OCI-LY7 (cell line): Measurements from ENCODE around the gene ZBTB3. TPM values are rescaled to one million over a fixed set of nuclear protein-coding genes. Genes with fewer than 3 reads are reported as not detected.
A peak's percentile ranks its signal among the peaks of the same experiment; 100 is the strongest.

Source experiments
- BruUV-seq: library from RNA; stranded (reverse); fragments of 400-500 nt; replicated peaks from 2 replicates; lab custom pipeline; 2021; lab: Mats Ljungman, UMichigan
- CTCF ChIA-PET: fragments of 300-600 bp; sonication (Branson Sonifier 250); formaldehyde crosslinking; loops from one replicate; lab custom pipeline; 2022; ENCODE audit warnings: antibody characterized with exemption; ENCODE audit not compliant: unreplicated experiment; lab: Charles Lee
- POLR2A ChIA-PET: fragments of 300-600 bp; sonication (Branson Sonifier 250); formaldehyde crosslinking; loops from one replicate; lab custom pipeline; 2022; ENCODE audit warnings: antibody characterized with exemption; lab: Charles Lee
- DNase-seq: peaks from one replicate; pipeline ENCODE4 v3.0.0-alpha.2; 2015; ENCODE audit warnings: low spot score
- H2AFZ ChIP-seq: fragments of 200-600 bp; sonication (generic), shearing (Covaris generic); 2 replicates; pipeline ENCODE4 v1.6.1; 2014; ENCODE audit warnings: mild to moderate bottlenecking, antibody characterized with exemption, low read length, moderate library complexity
- H3K27ac ChIP-seq: fragments of 200-600 bp; sonication (generic); 2 replicates; pipeline ENCODE4 v1.5.1; 2014; ENCODE audit warnings: mixed run types, low read depth, mild to moderate bottlenecking, moderate library complexity, low read length, inconsistent platforms; ENCODE audit not compliant: poor library complexity, severe bottlenecking
- H3K36me3 ChIP-seq: fragments of 200-600 bp; sonication (generic); 2 replicates; pipeline ENCODE4 v1.6.1; 2014; ENCODE audit warnings: mild to moderate bottlenecking, antibody characterized with exemption, low read length, moderate library complexity, mixed read lengths; ENCODE audit not compliant: insufficient read depth
- H3K4me1 ChIP-seq: fragments of 200-600 bp; sonication (generic); 2 replicates; pipeline ENCODE4 v1.5.1; 2014; ENCODE audit warnings: mild to moderate bottlenecking, low read length; ENCODE audit not compliant: insufficient read depth, poor library complexity, severe bottlenecking
- H3K4me2 ChIP-seq: fragments of 200-600 bp; sonication (generic); 2 replicates; pipeline ENCODE4 v1.6.1; 2014; ENCODE audit warnings: mild to moderate bottlenecking, low read length
- H3K4me3 ChIP-seq: fragments of 200-600 bp; sonication (generic); 2 replicates; pipeline ENCODE4 v1.5.1; 2014; ENCODE audit warnings: mild to moderate bottlenecking, low read depth, low read length; ENCODE audit not compliant: poor library complexity, severe bottlenecking
- H3K79me2 ChIP-seq: fragments of 200-600 bp; sonication (generic); 2 replicates; pipeline ENCODE4 v1.6.1; 2016; ENCODE audit warnings: low read depth, mild to moderate bottlenecking, low read length, moderate library complexity, mixed read lengths; ENCODE audit not compliant: insufficient read depth
- H3K9me2 ChIP-seq: fragments of 200-600 bp; sonication (generic); 2 replicates; pipeline ENCODE4 v1.6.1; 2016; ENCODE audit warnings: mild to moderate bottlenecking, low read length, mixed read lengths; ENCODE audit not compliant: insufficient read depth
- H3K9me3 ChIP-seq: fragments of 200-600 bp; sonication (generic); 2 replicates; pipeline ENCODE4 v1.6.1; 2014; ENCODE audit warnings: mild to moderate bottlenecking, mixed run types, low read length, mixed read lengths
- H4K20me1 ChIP-seq: fragments of 200-600 bp; sonication (generic); 2 replicates; pipeline ENCODE4 v1.6.1; 2014; ENCODE audit warnings: mild to moderate bottlenecking, antibody characterized with exemption, low read length, moderate library complexity, mixed read lengths; ENCODE audit not compliant: insufficient read depth
- CTCF ChIP-seq: fragments of 200-600 bp; sonication (generic); conservative IDR thresholded peaks from 2 replicates; pipeline ENCODE4 v1.5.1; 2014; ENCODE audit warnings: mild to moderate bottlenecking, antibody characterized with exemption, low read length, moderate library complexity, mixed read lengths
- EZH2phosphoT487 ChIP-seq: fragments of 200-600 bp; sonication (generic); IDR thresholded peaks from 2 replicates; pipeline ENCODE4 v1.6.1; 2018; ENCODE audit warnings: low read depth, borderline replicate concordance, mild to moderate bottlenecking, mixed run types, antibody characterized with exemption, low read length, moderate library complexity, mixed read lengths
- intact Hi-C: fragments of 100-400 bp; cut with micrococcal nuclease; formaldehyde crosslinking; loops from one replicate; pipeline ENCODE4 v1.10.0; 2022; ENCODE audit not compliant: unreplicated experiment
- total RNA-seq, 2 experiments: library from RNA; depleted of rRNA in 1 of 2; stranded (reverse); fragments of >200 nt in 1 of 2; shearing (Covaris generic) in 1 of 2; gene quantifications; 2 replicates each; pipeline ENCODE4 v1.2.3, GENCODE V29; 2014 to 2022

Gene ZBTB3
- total RNA-seq, 2 experiments from 2014 or later = 11.3 to 11.8 TPM

- peaks cover 35% of the 10 kb centered on the region for H4K20me1 ChIP-seq
- peaks cover 73% of the 10 kb centered on the region for H3K79me2 ChIP-seq
- H2AFZ ChIP-seq = no peak overlapping the region
- POLR2A ChIA-PET = interaction anchor here (0.6 to 1.3 kb wide), 5 partner anchors 35 to 108 kb away, joined by 3 to 4 read pairs (median 3); partner anchors contain the start of gene STX5
- H3K4me2 ChIP-seq = peak overlapping the region; percentile 75
- H3K36me3 ChIP-seq = peaks cover 75% of the 10 kb centered on the region
- intact Hi-C loops = loop anchor here (10.0 kb wide), 1 partner anchor 129 kb away; the partner anchor contains the start of gene TUT1
- BruUV-seq = no TSS peak
- CTCF ChIA-PET = no interaction called here
- no peaks in the 10 kb centered on the region for H3K9me2 ChIP-seq
- no peak for TF ChIP-seq CTCF
- no peak for TF ChIP-seq EZH2phosphoT487
- no peak overlapping the region for H3K27ac ChIP-seq
- H3K4me3 ChIP-seq = peak overlapping the region; percentile 97
- no peak for DNase-seq
- peaks cover 16% of the 10 kb centered on the region for H3K4me1 ChIP-seq
- H3K9me3 ChIP-seq = no peaks in the 10 kb centered on the region
These were observed 29.8 kb downstream of the ZBTB3 start for GRCh38 chr11:62724171-62724570.

GRCh38 chr11:62721994-62722393 is 32.0 kb downstream of the ZBTB3 start:
- POLR2A ChIA-PET = no interaction called here

More at GRCh38 chr11:62721994-62722393, 32.0 kb downstream of the ZBTB3 start:
- H2AFZ ChIP-seq = no peak overlapping the region
- peaks cover 97% of the 10 kb centered on the region for H3K36me3 ChIP-seq
- no peak overlapping the region for H3K4me3 ChIP-seq
- no peaks in the 10 kb centered on the region for H3K9me3 ChIP-seq
- H3K4me2 ChIP-seq = no peak overlapping the region
- intact Hi-C loops = loop anchor here (10.0 kb wide), 1 partner anchor 127 kb away; the partner anchor contains the start of gene TUT1
- no peak for TF ChIP-seq EZH2phosphoT487
- TF ChIP-seq CTCF = peak; percentile 45
- CTCF ChIA-PET = no interaction called here
- BruUV-seq = TSS peak; percentile 74
- peaks cover 16% of the 10 kb centered on the region for H3K4me1 ChIP-seq
- H3K79me2 ChIP-seq = peaks cover 66% of the 10 kb centered on the region
- no peak overlapping the region for H3K27ac ChIP-seq
- H3K9me2 ChIP-seq = no peaks in the 10 kb centered on the region
- DNase-seq = no peak
- H4K20me1 ChIP-seq = peaks cover 35% of the 10 kb centered on the region
